Panc1 (cell line): ENCODE data around the gene ANKRD18A. TPM values are rescaled to one million over a fixed set of nuclear protein-coding genes. Genes with fewer than 3 reads are reported as not detected.
A peak's percentile ranks its signal among the peaks of the same experiment; 100 is the strongest.
"Not testable (repeated sequence)": the region's sequence is repeated elsewhere in the genome, so short reads cannot be mapped to it uniquely, and the experiment has no call there.

ENCODE experiments used
- ATAC-seq: fragments of 200-7000 bp; cut with Tn5 transposase; 2 replicates; pipeline ENCODE4 v1.9.1; 2020; ENCODE audit warnings: mild to moderate bottlenecking, moderate library complexity
- BruUV-seq: library from RNA; stranded (reverse); fragments of 400-500 nt; replicated peaks from 2 replicates; lab custom pipeline; 2021; lab: Mats Ljungman, UMichigan
- CTCF ChIA-PET: fragments of 300-600 bp; sonication (Branson Sonifier 250); formaldehyde crosslinking; loops from one replicate; lab custom pipeline; 2022; ENCODE audit warnings: antibody characterized with exemption; lab: Charles Lee
- POLR2A ChIA-PET: fragments of 300-600 bp; sonication (Branson Sonifier 250); formaldehyde crosslinking; loops from one replicate; lab custom pipeline; 2022; ENCODE audit warnings: antibody characterized with exemption; lab: Charles Lee
- DNase-seq: peaks from one replicate; pipeline ENCODE4 v3.0.0-alpha.2; 2010; ENCODE audit warnings: low read depth, low spot score
- H3K27ac ChIP-seq: 2 replicates; pipeline ENCODE4 v1.5.1; 2011; ENCODE audit warnings: mild to moderate bottlenecking, low read length, inconsistent platforms
- H3K27me3 ChIP-seq: fragments of 200-500 bp; sonication (Bioruptor generic); 2 replicates; pipeline ENCODE4 v1.6.0; 2014; ENCODE audit warnings: low read length, inconsistent platforms; ENCODE audit not compliant: control insufficient read depth, insufficient read depth
- H3K36me3 ChIP-seq: fragments of 200-500 bp; sonication (Bioruptor generic); 2 replicates; pipeline ENCODE4 v1.5.1; 2014; ENCODE audit warnings: inconsistent platforms, mild to moderate bottlenecking, low read length, moderate library complexity; ENCODE audit not compliant: control insufficient read depth, insufficient read depth
- H3K4me1 ChIP-seq: 2 replicates; pipeline ENCODE4 v1.5.1; 2011; ENCODE audit warnings: inconsistent platforms, mild to moderate bottlenecking, low read length, moderate library complexity; ENCODE audit not compliant: control insufficient read depth, insufficient read depth
- H3K4me3 ChIP-seq, 2 experiments: 2 replicates each; pipeline ENCODE4 v1.5.1; 2011 to 2012; ENCODE audit warnings: low read depth in 2 of 2, low read length in 2 of 2, mild to moderate bottlenecking in 2 of 2, inconsistent platforms in 1 of 2, moderate library complexity in 1 of 2
- H3K9me3 ChIP-seq: fragments of 200-500 bp; sonication (Bioruptor generic); 2 replicates; pipeline ENCODE4 v1.5.1; 2014; ENCODE audit warnings: low read depth, mild to moderate bottlenecking, inconsistent platforms, low read length, moderate library complexity; ENCODE audit not compliant: control insufficient read depth, insufficient read depth
- POLR2AphosphoS5 ChIP-seq: IDR thresholded peaks from 2 replicates; pipeline ENCODE4 v1.6.1; 2012; ENCODE audit warnings: mild to moderate bottlenecking, low read depth, low read length, moderate library complexity
- SIN3A ChIP-seq: IDR thresholded peaks from 2 replicates; pipeline ENCODE4 v1.6.1; 2012; ENCODE audit warnings: low read depth, mild to moderate bottlenecking, low read length, moderate library complexity, borderline replicate concordance; ENCODE audit not compliant: insufficient read depth
- TCF7L2 ChIP-seq: IDR thresholded peaks from 2 replicates; pipeline ENCODE4 v1.6.1; 2011; ENCODE audit warnings: mild to moderate bottlenecking, low read depth, low read length, inconsistent platforms
- in situ Hi-C: cut with HindIII; loops from 2 replicates; pipeline ENCODE4 v1.10.0; 2016; ENCODE audit warnings: low sequenced_read_pairs, low pct_unique_long_range_greater_than_20kb
- intact Hi-C: fragments of 100-400 bp; cut with micrococcal nuclease; formaldehyde crosslinking; loops from one replicate; pipeline ENCODE4 v1.10.0; 2022; ENCODE audit not compliant: unreplicated experiment
- total RNA-seq: library from RNA; stranded (reverse); gene quantifications from one replicate; pipeline ENCODE4 v1.2.1, GENCODE V29; 2021; ENCODE audit not compliant: unreplicated experiment
- TF ChIP-seq, protein P1 (sequence below): fragments of 450-650 bp; IDR thresholded peaks from 2 replicates; pipeline ENCODE4 v1.5.1; 2017; ENCODE audit warnings: mild to moderate bottlenecking
- TF ChIP-seq, protein P2 (sequence below), 2 experiments: IDR thresholded peaks; 2 replicates each; pipeline ENCODE4 v1.6.1; 2011 to 2012; ENCODE audit warnings: low read depth in 2 of 2, control low read depth in 1 of 2, low read length in 1 of 2, mild to moderate bottlenecking in 1 of 2, moderate library complexity in 1 of 2; ENCODE audit not compliant: insufficient read depth in 1 of 2

The ANKRD18A gene
- total RNA-seq, 1 experiment from 2014 or later = 9.6 TPM

DNA sequence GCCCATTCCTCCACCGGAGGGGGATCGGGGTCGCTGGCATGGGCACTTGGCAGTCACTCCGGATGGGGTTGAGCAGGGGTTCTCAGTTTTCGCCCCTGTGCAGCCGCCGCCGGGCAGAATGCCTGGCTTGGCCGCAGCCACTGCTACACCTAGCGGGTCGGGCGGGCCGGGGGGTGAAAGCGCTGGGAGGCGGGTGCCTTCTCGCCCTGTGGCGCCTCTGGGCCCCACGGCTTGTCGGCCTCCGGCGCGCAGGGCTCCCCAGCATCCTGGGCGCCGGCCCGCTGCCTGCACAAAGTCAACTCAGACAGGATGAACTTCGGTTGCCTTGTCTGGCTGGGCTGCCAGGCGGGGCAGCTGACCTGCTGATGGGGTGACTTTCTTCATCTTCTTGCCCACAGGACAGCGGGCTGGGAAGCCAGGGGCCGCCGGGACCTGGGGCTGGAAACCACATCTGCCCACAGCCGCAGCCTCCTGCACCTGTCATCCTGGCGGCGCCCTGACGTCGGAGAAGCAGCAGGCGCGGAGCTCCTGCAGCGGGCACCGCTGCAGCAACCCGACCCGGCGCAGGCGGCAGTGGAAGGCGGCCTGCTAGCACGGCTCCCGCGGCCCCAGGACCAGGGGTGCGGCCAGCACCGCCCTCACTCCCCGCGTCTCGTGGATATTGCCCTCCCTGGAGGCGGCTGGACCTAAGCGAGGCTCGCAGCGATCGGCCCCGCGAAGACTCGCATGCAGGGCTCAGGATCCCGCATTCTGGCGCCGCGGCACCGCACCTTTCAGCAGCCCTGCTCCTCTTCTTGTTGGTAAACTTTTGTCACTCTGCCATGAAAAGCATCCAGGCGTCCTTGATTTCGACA lies 1.3 kb upstream of the ANKRD18A start:
- Histone ChIP-seq H3K27ac (peak overlapping the region; percentile 75; the same call in 1 of the 2 replicates), H3K27me3 (no peaks in the 10 kb centered on the region), H3K9me3 (peaks cover 7% of the 10 kb centered on the region; the same call in 1 of the 2 replicates), H3K36me3 (no peaks in the 10 kb centered on the region), H3K4me1 (no peaks in the 10 kb centered on the region; the same call in 1 of the 2 replicates), H3K4me3 (peak overlapping the region; percentile 56 to 77)
- TF ChIP-seq TCF7L2 = no peak
- 0 out of 2 replicates have a peak, but pooled peaks have one; percentile 42 for TF ChIP-seq SIN3A
- ChIA-PET CTCF (interaction anchor here (0.6 kb wide), 1 partner anchor 10 kb away, joined by 4 read pairs; no protein-coding TSS in a partner anchor), POLR2A (no interaction called here)
- no TSS peak for BruUV-seq
- in situ Hi-C loops (no loop called here), intact Hi-C loops (loop anchor here (5.0 kb wide), 1 partner anchor 51 kb away; no protein-coding TSS in a partner anchor)
- ATAC-seq (peak; percentile 42), DNase-seq (no peak)

DNA sequence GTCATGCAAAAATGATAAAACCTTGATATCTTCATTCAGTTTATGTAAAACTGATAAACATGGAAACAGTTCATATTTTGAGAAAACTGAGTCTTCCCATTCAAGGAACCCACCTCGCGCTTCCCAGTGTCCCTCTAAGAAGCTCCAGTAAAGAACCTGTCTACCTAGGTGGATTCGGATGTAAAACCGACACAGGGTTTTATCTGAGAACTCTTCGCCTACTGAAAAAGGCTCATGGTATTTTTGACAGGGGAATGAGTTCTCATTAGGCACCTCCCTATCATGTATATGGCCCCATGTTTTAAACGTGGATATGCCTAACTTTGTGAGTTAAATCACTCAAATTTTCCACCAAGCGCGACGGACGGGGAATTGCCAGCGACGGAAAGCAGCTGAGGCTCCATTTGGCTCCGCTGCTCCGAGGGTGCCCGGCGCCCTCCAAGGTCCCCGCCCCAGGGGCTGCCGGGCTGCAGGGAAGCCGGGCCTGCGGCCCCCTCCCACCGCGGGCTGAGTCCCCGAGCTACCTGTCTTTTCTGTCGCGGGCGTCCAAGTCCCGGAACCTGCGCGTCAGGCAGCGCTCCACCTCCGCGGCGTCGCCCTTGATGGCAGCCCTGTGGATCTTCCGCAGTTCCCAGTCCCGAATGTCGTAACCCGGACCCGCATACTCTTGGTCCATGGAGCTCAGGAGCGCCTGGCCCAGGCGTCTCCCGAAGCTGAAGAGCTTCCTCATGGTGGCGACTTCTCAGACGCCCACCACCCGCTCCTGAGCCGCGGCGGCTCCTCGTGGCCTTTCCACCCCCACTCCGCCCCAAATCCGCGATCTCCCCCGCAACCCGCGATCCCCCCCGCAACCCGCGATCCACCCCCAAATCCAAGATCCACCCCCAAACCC lies 594 bp downstream of the ANKRD18A start:
- in situ Hi-C loops = no loop called here
- H3K27ac ChIP-seq = peak overlapping the region; percentile 74
- peaks cover 7% of the 10 kb centered on the region; the same call in 1 of the 2 replicates for H3K9me3 ChIP-seq
- CTCF ChIA-PET = no interaction called here
- intact Hi-C loops = loop anchor here (5.0 kb wide), 1 partner anchor 52 kb away; no protein-coding TSS in a partner anchor
- DNase-seq (no peak), ATAC-seq (0 out of 2 replicates have a peak, but pooled peaks have one; percentile 29)
- BruUV-seq = no TSS peak
- TF ChIP-seq SIN3A (no peak; the same call in 1 of the 2 replicates), POLR2AphosphoS5 (no peak), TCF7L2 (no peak; the same call in 1 of the 2 replicates)
- TF ChIP-seq, protein P1, sequence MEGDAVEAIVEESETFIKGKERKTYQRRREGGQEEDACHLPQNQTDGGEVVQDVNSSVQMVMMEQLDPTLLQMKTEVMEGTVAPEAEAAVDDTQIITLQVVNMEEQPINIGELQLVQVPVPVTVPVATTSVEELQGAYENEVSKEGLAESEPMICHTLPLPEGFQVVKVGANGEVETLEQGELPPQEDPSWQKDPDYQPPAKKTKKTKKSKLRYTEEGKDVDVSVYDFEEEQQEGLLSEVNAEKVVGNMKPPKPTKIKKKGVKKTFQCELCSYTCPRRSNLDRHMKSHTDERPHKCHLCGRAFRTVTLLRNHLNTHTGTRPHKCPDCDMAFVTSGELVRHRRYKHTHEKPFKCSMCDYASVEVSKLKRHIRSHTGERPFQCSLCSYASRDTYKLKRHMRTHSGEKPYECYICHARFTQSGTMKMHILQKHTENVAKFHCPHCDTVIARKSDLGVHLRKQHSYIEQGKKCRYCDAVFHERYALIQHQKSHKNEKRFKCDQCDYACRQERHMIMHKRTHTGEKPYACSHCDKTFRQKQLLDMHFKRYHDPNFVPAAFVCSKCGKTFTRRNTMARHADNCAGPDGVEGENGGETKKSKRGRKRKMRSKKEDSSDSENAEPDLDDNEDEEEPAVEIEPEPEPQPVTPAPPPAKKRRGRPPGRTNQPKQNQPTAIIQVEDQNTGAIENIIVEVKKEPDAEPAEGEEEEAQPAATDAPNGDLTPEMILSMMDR = no peak
- TF ChIP-seq, protein P2, sequence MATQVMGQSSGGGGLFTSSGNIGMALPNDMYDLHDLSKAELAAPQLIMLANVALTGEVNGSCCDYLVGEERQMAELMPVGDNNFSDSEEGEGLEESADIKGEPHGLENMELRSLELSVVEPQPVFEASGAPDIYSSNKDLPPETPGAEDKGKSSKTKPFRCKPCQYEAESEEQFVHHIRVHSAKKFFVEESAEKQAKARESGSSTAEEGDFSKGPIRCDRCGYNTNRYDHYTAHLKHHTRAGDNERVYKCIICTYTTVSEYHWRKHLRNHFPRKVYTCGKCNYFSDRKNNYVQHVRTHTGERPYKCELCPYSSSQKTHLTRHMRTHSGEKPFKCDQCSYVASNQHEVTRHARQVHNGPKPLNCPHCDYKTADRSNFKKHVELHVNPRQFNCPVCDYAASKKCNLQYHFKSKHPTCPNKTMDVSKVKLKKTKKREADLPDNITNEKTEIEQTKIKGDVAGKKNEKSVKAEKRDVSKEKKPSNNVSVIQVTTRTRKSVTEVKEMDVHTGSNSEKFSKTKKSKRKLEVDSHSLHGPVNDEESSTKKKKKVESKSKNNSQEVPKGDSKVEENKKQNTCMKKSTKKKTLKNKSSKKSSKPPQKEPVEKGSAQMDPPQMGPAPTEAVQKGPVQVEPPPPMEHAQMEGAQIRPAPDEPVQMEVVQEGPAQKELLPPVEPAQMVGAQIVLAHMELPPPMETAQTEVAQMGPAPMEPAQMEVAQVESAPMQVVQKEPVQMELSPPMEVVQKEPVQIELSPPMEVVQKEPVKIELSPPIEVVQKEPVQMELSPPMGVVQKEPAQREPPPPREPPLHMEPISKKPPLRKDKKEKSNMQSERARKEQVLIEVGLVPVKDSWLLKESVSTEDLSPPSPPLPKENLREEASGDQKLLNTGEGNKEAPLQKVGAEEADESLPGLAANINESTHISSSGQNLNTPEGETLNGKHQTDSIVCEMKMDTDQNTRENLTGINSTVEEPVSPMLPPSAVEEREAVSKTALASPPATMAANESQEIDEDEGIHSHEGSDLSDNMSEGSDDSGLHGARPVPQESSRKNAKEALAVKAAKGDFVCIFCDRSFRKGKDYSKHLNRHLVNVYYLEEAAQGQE (IDR thresholded peaks at IDR 0.05; ENCODE audit: insufficient read depth in 1 of 2, low read depth in 2 of 2, low read length in 1 of 2) = no peak
- H3K27me3 ChIP-seq = no peaks in the 10 kb centered on the region
- no peaks in the 10 kb centered on the region; the same call in 1 of the 2 replicates for H3K4me1 ChIP-seq
- H3K36me3 ChIP-seq = no peaks in the 10 kb centered on the region
- POLR2A ChIA-PET = interaction anchor here (0.6 kb wide), 3 partner anchors 21 to 607 kb away, joined by 3 to 12 read pairs (median 4); no protein-coding TSS in a partner anchor
- peak overlapping the region; percentile 56 to 77 for H3K4me3 ChIP-seq

- ATAC-seq, BruUV-seq, CTCF ChIA-PET, DNase-seq, H3K4me3 ChIP-seq, H3K36me3 ChIP-seq, H3K27me3 ChIP-seq, H3K9me3 ChIP-seq, H3K4me1 ChIP-seq, in situ Hi-C loops, POLR2A ChIA-PET, H3K27ac ChIP-seq, intact Hi-C loops: not testable (repeated sequence)
These were observed 22.2 kb downstream of the ANKRD18A start for GRCh38 chr9:38598029-38598745.

GRCh38 chr9:38595117-38595516 lies 25.3 kb downstream of the ANKRD18A start:
- in situ Hi-C loops, H3K36me3 ChIP-seq, BruUV-seq, DNase-seq, H3K27ac ChIP-seq, POLR2A ChIA-PET, intact Hi-C loops, H3K9me3 ChIP-seq, CTCF ChIA-PET, ATAC-seq, H3K27me3 ChIP-seq, H3K4me3 ChIP-seq, H3K4me1 ChIP-seq: not testable (repeated sequence)
